Measurements from ENCODE around the gene ABCC6.

DNA sequence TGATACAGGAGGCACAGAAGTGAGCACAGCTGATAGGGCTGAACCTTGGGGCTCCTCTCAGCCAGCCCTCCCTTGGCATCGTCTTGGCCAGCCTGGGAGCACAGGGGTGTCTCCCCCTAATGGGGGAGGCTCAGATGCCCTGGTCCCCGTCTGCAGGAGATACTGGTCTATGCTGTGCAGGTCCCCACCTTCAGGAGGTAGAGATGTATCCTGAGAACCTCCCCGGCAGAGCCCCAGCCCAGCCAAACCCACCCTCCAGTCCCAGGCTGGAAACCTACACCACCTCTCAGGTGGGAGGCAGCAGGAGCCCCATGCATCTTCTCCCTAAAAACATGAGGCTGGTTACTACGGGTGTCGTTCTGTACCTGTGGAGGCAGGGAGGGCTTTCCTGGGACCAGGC lies 38.7 kb downstream of the ABCC6 start:
- TF ChIP-seq, protein P1, sequence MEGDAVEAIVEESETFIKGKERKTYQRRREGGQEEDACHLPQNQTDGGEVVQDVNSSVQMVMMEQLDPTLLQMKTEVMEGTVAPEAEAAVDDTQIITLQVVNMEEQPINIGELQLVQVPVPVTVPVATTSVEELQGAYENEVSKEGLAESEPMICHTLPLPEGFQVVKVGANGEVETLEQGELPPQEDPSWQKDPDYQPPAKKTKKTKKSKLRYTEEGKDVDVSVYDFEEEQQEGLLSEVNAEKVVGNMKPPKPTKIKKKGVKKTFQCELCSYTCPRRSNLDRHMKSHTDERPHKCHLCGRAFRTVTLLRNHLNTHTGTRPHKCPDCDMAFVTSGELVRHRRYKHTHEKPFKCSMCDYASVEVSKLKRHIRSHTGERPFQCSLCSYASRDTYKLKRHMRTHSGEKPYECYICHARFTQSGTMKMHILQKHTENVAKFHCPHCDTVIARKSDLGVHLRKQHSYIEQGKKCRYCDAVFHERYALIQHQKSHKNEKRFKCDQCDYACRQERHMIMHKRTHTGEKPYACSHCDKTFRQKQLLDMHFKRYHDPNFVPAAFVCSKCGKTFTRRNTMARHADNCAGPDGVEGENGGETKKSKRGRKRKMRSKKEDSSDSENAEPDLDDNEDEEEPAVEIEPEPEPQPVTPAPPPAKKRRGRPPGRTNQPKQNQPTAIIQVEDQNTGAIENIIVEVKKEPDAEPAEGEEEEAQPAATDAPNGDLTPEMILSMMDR (conservative IDR thresholded peaks at IDR 0.05; ENCODE audit: low read length), result no peak
- TF ChIP-seq EZH2phosphoT487 (IDR thresholded peaks at IDR 0.05; ENCODE audit: borderline replicate concordance, low read depth, low read length), result no peak
